GM23338 (cell line): ENCODE measurements around the gene PLIN5. TPM values are rescaled to one million over a fixed set of nuclear protein-coding genes. Genes with fewer than 3 reads are reported as not detected.

Source experiments
- ATAC-seq: fragments of 200-7000 bp; cut with Tn5 transposase; 3 replicates; pipeline ENCODE4 v1.9.1; 2020
- DNase-seq: peaks from one replicate; pipeline ENCODE4 v3.0.0-alpha.2; 2015; ENCODE audit warnings: low spot score
- H2AFZ ChIP-seq: fragments of 200-600 bp; sonication (generic); 2 replicates; pipeline ENCODE4 v1.8.0; 2016; ENCODE audit warnings: antibody characterized with exemption, mild to moderate bottlenecking, moderate library complexity
- H3F3A ChIP-seq: fragments of 200-600 bp; sonication (generic); replicated peaks from 2 replicates; pipeline ENCODE4 v1.8.0; 2017; ENCODE audit warnings: antibody characterized with exemption, mixed run types, low read depth
- H3K27ac ChIP-seq: fragments of 200-600 bp; sonication (generic); 2 replicates; pipeline ENCODE4 v1.6.1; 2016; ENCODE audit warnings: low read depth
- H3K27me3 ChIP-seq: fragments of 200-600 bp; sonication (generic); 2 replicates; pipeline ENCODE4 v1.8.0; 2016; ENCODE audit warnings: mild to moderate bottlenecking, mixed run types, moderate library complexity; ENCODE audit not compliant: insufficient read depth
- H3K36me3 ChIP-seq: fragments of 200-600 bp; sonication (generic); 2 replicates; pipeline ENCODE4 v1.8.0; 2016; ENCODE audit warnings: mild to moderate bottlenecking; ENCODE audit not compliant: insufficient read depth
- H3K4me1 ChIP-seq: fragments of 200-600 bp; sonication (generic); 2 replicates; pipeline ENCODE4 v1.8.0; 2016; ENCODE audit warnings: mild to moderate bottlenecking, moderate library complexity; ENCODE audit not compliant: insufficient read depth
- H3K4me2 ChIP-seq: fragments of 200-600 bp; sonication (generic); 2 replicates; pipeline ENCODE4 v1.7.1; 2017; ENCODE audit warnings: mixed run types
- H3K4me3 ChIP-seq: fragments of 200-600 bp; sonication (generic); 2 replicates; pipeline ENCODE4 v1.6.1; 2016; ENCODE audit warnings: mixed run types
- H3K79me2 ChIP-seq: fragments of 200-600 bp; sonication (generic); replicated peaks from 2 replicates; pipeline ENCODE4 v1.8.0; 2017; ENCODE audit warnings: mild to moderate bottlenecking; ENCODE audit not compliant: insufficient read depth
- H3K9me2 ChIP-seq: fragments of 200-600 bp; sonication (generic); 2 replicates; pipeline ENCODE4 v1.8.0; 2017; ENCODE audit not compliant: insufficient read depth
- H4K20me1 ChIP-seq: fragments of 200-600 bp; sonication (generic); replicated peaks from 2 replicates; pipeline ENCODE4 v1.8.0; 2017; ENCODE audit warnings: mild to moderate bottlenecking; ENCODE audit not compliant: insufficient read depth
- H3K27ac Mint-ChIP-seq: 2 replicates; pipeline ENCODE4 v1.8.0; 2020; ENCODE audit warnings: inconsistent platforms, mild to moderate bottlenecking, moderate library complexity, mixed read lengths
- H3K27me3 Mint-ChIP-seq: 3 replicates; pipeline ENCODE4 v1.8.0; 2022; ENCODE audit warnings: low read depth, mild to moderate bottlenecking, moderate library complexity, mixed read lengths, inconsistent platforms; ENCODE audit not compliant: insufficient read depth, poor library complexity
- H3K36me3 Mint-ChIP-seq: 3 replicates; pipeline ENCODE4 v1.8.0; 2021; ENCODE audit warnings: low read depth, mild to moderate bottlenecking, inconsistent platforms, moderate library complexity, mixed read lengths
- H3K4me1 Mint-ChIP-seq: 3 replicates; pipeline ENCODE4 v1.8.0; 2020; ENCODE audit warnings: mild to moderate bottlenecking, inconsistent platforms, mixed read lengths
- H3K4me3 Mint-ChIP-seq: 3 replicates; pipeline ENCODE4 v1.8.0; 2021; ENCODE audit warnings: moderate library complexity, mild to moderate bottlenecking, inconsistent platforms, mixed read lengths
- H3K9me3 Mint-ChIP-seq: 3 replicates; pipeline ENCODE4 v1.8.0; 2020; ENCODE audit warnings: moderate library complexity, mild to moderate bottlenecking, inconsistent platforms, mixed read lengths
- EZH2 ChIP-seq: fragments of 200-600 bp; sonication (generic); IDR thresholded peaks from one replicate; pipeline ENCODE4 v1.8.0; 2017; ENCODE audit warnings: antibody characterized with exemption, mild to moderate bottlenecking, low read depth; ENCODE audit not compliant: unreplicated experiment
- JUNB ChIP-seq: IDR thresholded peaks from one replicate; pipeline ENCODE4 v1.6.1; 2016; ENCODE audit warnings: antibody characterized with exemption; ENCODE audit not compliant: unreplicated experiment
- NANOG ChIP-seq: IDR thresholded peaks from 2 replicates; pipeline ENCODE4 v1.6.1; 2016; ENCODE audit warnings: antibody characterized with exemption, borderline replicate concordance
- ZNF114 ChIP-seq: fragments of 250-450 bp; sonication (Bioruptor Pico); IDR thresholded peaks from 2 replicates; pipeline ENCODE4 v1.5.0; 2020; ENCODE audit warnings: mild to moderate bottlenecking, moderate library complexity
- polyA plus RNA-seq: library from polyadenylated mRNA; unstranded; fragments of >200 nt; fragmentation: Nextera tagmentation; extraction: Ambion mirVana; gene quantifications from 2 replicates; pipeline ENCODE4 v1.2.1, GENCODE V29; 2016
- total RNA-seq: library from RNA; depleted of rRNA; stranded (reverse); fragments of >200 nt; shearing (Covaris generic); gene quantifications from 2 replicates; pipeline ENCODE4 v1.2.3, GENCODE V29; 2014
- TF ChIP-seq, protein P1 (sequence below): IDR thresholded peaks from 2 replicates; pipeline ENCODE4 v1.6.1; 2016; ENCODE audit warnings: antibody characterized with exemption
- TF ChIP-seq, protein P2 (sequence below), 2 experiments: fragments of 200-600 bp in 1 of 2; sonication (generic) in 1 of 2; conservative IDR thresholded peaks; 2 replicates each; pipeline versions ENCODE4 v1.5.1 to v1.6.1; 2016 to 2017; ENCODE audit warnings: antibody characterized with exemption in 2 of 2, low read depth in 2 of 2, mild to moderate bottlenecking in 2 of 2, moderate library complexity in 1 of 2
- TF ChIP-seq, protein P3 (sequence below): IDR thresholded peaks from one replicate; pipeline ENCODE4 v1.6.1; 2018; ENCODE audit warnings: antibody characterized with exemption; ENCODE audit not compliant: unreplicated experiment

PLIN5 gene
- total and polyA plus RNA-seq, 2 experiments from 2014 or later: 1.9 to 3.5 TPM

DNA sequence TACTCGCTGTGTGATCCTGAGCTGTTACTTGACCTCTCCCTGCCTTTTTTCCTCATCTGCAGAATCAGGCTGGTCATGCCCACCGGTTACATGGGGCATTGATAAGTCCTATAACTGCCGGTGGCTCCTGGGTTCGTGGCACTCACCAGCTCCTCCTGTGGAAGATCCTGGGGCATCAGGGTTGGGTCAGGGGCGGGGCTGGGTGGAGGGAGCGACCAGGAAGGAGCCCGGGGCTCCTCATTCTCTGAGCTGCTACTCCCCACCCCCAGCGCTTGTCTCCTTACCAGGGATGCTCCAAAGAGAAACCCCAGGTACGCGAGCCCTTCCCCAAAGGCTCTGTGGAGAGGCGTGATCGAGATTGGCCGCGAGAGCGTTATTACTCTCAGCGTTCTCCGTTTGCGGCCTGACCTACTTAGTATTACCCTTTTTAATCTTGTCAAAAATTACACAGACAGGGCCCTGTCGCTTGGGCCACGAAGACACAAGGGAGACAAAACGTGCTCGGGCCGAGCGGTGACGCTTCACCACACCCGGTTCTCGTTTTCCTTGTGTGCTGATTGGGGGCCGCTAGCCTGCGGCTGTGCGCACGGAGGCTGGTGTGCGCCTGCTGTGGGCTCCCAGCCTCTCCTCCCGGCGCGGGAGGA lies 52.2 kb downstream of the PLIN5 start:
- no peak overlapping the region for H3K27ac Mint-ChIP-seq
- Histone ChIP-seq H3K4me3 (no peak overlapping the region), H2AFZ (no peak overlapping the region), H4K20me1 (peaks cover 13% of the 10 kb centered on the region; the same call in 1 of the 2 replicates), H3K4me2 (no peak overlapping the region), H3F3A (no peaks in the 10 kb centered on the region; the same call in 1 of the 2 replicates), H3K27me3 (no peaks in the 10 kb centered on the region), H3K4me1 (no peaks in the 10 kb centered on the region), H3K9me2 (no peaks in the 10 kb centered on the region), H3K27ac (0 out of 2 replicates have a peak overlapping the region, but pooled peaks have one; percentile 45), H3K36me3 (peaks cover 8% of the 10 kb centered on the region; the same call in 1 of the 2 replicates), H3K79me2 (peaks cover 8% of the 10 kb centered on the region; the same call in 1 of the 2 replicates)
- H3K9me3 Mint-ChIP-seq: no peaks in the 10 kb centered on the region; the same call in 2 of the 3 replicates
- H3K4me1 Mint-ChIP-seq: no peaks in the 10 kb centered on the region; the same call in 2 of the 3 replicates
- DNase-seq (peak; percentile 49), ATAC-seq (peak; percentile 70)
- no peak overlapping the region for H3K4me3 Mint-ChIP-seq
- peaks cover 37% of the 10 kb centered on the region for H3K36me3 Mint-ChIP-seq
- TF ChIP-seq EZH2 (no peak), ZNF114 (no peak)
- TF ChIP-seq, protein P1, sequence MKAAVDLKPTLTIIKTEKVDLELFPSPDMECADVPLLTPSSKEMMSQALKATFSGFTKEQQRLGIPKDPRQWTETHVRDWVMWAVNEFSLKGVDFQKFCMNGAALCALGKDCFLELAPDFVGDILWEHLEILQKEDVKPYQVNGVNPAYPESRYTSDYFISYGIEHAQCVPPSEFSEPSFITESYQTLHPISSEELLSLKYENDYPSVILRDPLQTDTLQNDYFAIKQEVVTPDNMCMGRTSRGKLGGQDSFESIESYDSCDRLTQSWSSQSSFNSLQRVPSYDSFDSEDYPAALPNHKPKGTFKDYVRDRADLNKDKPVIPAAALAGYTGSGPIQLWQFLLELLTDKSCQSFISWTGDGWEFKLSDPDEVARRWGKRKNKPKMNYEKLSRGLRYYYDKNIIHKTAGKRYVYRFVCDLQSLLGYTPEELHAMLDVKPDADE: no peak
- TF ChIP-seq, protein P2, sequence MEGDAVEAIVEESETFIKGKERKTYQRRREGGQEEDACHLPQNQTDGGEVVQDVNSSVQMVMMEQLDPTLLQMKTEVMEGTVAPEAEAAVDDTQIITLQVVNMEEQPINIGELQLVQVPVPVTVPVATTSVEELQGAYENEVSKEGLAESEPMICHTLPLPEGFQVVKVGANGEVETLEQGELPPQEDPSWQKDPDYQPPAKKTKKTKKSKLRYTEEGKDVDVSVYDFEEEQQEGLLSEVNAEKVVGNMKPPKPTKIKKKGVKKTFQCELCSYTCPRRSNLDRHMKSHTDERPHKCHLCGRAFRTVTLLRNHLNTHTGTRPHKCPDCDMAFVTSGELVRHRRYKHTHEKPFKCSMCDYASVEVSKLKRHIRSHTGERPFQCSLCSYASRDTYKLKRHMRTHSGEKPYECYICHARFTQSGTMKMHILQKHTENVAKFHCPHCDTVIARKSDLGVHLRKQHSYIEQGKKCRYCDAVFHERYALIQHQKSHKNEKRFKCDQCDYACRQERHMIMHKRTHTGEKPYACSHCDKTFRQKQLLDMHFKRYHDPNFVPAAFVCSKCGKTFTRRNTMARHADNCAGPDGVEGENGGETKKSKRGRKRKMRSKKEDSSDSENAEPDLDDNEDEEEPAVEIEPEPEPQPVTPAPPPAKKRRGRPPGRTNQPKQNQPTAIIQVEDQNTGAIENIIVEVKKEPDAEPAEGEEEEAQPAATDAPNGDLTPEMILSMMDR (conservative IDR thresholded peaks at IDR 0.05; ENCODE audit: low read depth in 2 of 2): no peak
- H3K27me3 Mint-ChIP-seq: no peaks in the 10 kb centered on the region

DNA sequence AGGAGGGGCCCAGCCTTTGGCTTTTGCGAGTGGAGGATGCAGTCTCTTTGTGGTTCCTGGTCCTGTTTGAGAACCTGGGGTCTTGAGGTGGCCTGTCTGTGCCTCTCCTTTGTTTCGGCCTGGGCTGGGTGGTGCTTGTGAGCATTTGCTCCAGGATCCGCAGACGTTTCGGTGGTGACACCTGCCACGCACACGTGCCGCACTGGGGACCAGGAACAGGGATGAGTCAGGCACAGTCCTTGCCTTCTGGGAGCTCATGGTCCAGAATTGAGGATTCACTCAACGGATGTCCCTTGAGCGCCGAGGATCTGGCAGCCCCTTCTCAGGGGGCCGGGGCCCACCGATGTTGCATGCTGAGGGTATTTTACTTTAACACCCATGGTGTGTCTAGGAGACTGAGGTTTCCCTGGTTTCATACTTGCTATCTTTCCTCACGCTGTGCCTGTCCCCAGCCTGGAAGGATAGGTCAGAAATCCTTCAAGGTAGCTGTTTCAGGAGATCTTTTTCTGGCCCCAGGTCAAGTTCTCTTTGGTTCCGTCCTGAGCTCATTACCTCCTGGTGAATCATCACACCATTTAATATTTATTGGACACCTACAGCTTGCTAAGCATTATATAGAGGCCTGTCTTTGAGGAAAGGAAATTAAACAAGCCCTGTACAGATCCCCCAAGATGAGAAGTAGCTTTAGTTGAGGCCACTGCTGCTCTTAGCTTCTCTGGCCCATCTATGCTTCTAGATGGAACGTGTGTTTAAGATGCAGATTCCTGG lies 57.8 kb downstream of the PLIN5 start:
- Histone ChIP-seq H3F3A (peaks cover 18% of the 10 kb centered on the region; the same call in 1 of the 2 replicates), H3K27me3 (no peaks in the 10 kb centered on the region), H3K4me2 (no peak overlapping the region), H3K36me3 (0 out of 2 replicates have a peak, but pooled peaks cover 24% of the 10 kb centered on the region), H4K20me1 (peaks cover 18% of the 10 kb centered on the region), H3K4me3 (no peak overlapping the region), H3K9me2 (no peaks in the 10 kb centered on the region), H3K79me2 (peaks cover 38% of the 10 kb centered on the region), H2AFZ (no peak overlapping the region), H3K4me1 (peaks cover 9% of the 10 kb centered on the region; the same call in 1 of the 2 replicates), H3K27ac (no peak overlapping the region)
- H3K27ac Mint-ChIP-seq: no peak overlapping the region
- peaks cover 11% of the 10 kb centered on the region for H3K27me3 Mint-ChIP-seq
- H3K9me3 Mint-ChIP-seq: no peaks in the 10 kb centered on the region
- ATAC-seq (no peak), DNase-seq (no peak)
- H3K4me3 Mint-ChIP-seq: no peak overlapping the region
- H3K36me3 Mint-ChIP-seq: peaks cover 29% of the 10 kb centered on the region
- H3K4me1 Mint-ChIP-seq: peaks cover 9% of the 10 kb centered on the region
- TF ChIP-seq NANOG: no peak
- TF ChIP-seq, protein P3, sequence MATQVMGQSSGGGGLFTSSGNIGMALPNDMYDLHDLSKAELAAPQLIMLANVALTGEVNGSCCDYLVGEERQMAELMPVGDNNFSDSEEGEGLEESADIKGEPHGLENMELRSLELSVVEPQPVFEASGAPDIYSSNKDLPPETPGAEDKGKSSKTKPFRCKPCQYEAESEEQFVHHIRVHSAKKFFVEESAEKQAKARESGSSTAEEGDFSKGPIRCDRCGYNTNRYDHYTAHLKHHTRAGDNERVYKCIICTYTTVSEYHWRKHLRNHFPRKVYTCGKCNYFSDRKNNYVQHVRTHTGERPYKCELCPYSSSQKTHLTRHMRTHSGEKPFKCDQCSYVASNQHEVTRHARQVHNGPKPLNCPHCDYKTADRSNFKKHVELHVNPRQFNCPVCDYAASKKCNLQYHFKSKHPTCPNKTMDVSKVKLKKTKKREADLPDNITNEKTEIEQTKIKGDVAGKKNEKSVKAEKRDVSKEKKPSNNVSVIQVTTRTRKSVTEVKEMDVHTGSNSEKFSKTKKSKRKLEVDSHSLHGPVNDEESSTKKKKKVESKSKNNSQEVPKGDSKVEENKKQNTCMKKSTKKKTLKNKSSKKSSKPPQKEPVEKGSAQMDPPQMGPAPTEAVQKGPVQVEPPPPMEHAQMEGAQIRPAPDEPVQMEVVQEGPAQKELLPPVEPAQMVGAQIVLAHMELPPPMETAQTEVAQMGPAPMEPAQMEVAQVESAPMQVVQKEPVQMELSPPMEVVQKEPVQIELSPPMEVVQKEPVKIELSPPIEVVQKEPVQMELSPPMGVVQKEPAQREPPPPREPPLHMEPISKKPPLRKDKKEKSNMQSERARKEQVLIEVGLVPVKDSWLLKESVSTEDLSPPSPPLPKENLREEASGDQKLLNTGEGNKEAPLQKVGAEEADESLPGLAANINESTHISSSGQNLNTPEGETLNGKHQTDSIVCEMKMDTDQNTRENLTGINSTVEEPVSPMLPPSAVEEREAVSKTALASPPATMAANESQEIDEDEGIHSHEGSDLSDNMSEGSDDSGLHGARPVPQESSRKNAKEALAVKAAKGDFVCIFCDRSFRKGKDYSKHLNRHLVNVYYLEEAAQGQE: no peak
- TF ChIP-seq EZH2: no peak
- TF ChIP-seq JUNB: no peak
